Effector CD4-positive, alpha-beta T cell (primary cell): Measurements from ENCODE around the gene AKAP6.
"Not testable (repeated sequence)": the region's sequence is repeated elsewhere in the genome, so short reads cannot be mapped to it uniquely, and the experiment has no call there.

Experiments used
- DNase-seq: peaks from one replicate; pipeline ENCODE4 v3.0.0-alpha.2; 2020

AKAP6 gene

DNA sequence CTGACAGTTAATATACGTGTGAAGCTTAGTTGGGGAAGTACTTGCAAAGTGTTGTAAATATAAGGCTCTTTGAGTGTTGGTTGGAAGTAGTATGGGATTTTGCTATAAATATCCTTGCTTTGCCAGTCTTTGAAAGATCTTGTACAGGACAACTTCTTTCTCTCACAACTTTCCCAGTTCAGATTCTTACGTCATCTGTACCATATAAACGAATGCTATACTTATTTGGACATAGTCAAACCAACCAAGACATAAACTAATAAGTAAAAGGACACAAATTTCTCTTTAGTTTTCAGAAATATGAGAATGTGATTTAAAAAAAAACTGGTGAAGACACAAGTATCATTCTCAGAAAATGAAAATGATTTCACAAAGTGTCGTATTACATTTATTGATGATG lies 456.5 kb downstream of the AKAP6 start:
- DNase-seq, result no peak

DNA sequence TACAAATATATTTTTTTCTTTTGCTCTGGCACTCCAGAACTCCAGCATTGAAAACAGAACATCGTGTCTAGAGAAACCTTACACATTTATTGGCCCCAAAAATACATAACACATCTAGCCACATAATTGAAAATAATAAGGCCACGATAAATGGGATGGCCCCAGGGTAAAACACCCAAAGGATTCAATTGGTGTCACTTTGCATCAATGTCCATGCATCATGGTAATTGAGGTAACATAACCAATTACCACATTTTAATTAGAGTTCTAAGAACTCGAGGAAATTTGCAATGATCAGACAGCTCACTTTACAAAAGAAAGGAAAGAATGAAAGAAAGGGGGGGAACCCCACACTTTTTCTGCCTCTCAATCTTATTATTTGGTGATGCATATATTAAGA lies 457.8 kb downstream of the AKAP6 start:
- DNase-seq, result no peak

DNA sequence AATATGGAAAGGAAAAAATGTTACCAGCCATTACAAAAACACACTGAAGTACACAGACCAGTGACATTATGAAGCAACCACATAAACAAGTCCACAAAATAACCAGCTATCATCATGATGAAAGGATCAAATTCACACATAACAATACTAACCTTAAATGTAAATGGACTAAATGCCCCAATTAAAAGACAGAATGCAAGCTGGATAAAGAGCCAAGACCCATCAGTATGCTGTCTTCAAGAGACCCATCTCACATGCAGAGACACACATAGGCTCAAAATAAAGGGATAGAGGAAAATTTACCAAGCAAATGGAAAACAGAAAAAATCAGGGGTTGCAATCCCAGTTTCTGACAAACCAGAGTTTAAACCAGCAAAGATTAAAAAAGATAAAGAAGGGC lies 463.9 kb downstream of the AKAP6 start:
- DNase-seq, result not testable (repeated sequence)

DNA sequence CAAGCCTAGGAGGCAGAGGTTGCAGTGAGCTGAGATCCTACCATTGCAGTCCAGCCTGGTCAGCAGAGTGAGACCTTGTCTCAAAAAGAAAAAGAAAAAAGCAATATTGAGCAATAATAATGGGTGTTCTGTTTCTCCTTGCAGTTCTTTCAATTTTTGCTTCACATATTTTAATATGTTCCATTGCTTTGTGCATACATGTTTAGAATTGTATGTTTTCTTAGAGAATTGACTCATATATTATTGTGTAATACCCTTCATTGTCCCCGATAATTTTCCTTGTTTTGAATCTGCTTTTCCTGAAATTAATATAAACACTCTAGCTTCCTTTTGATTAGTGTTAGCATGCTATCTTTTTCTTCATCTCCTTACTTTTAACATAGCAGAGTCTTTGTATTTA lies 471.2 kb downstream of the AKAP6 start:
- DNase-seq, result no peak

DNA sequence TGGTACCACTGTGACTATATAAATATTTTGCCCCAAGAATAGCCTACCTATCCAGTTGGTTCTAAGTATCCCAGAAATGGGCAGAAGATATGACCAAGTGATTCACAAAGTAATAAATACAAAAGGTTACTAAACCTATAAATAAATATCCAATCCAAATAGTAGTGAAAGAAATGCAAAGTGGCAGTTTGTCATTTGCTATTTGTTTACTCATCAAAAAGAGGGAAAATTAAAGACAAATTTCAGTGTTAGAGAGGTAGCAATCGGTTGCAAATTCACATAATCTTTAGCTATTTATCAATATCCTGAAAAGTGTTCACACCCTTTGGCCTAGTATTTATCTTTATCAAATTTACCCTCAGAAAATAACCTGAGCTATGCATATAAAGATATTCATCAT lies 473.2 kb downstream of the AKAP6 start:
- DNase-seq, result no peak

DNA sequence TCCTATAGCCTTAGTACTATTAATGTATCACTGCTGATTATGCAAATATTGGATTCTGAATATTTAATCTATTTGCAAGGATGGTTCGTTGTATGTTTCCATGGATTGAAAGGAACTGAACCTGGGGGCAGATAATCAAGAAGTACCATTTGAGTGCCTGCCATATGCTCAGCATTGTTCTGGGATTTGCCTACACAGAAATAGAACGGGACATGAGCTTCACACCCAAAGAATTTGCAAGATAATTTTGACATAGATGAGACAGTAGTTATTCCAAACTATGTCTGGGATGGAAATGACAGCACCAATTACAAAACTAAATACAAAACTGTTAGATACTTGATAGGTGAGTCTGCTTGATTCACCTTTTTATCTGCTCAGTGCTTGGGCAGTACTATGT lies 476.9 kb downstream of the AKAP6 start:
- no peak for DNase-seq

DNA sequence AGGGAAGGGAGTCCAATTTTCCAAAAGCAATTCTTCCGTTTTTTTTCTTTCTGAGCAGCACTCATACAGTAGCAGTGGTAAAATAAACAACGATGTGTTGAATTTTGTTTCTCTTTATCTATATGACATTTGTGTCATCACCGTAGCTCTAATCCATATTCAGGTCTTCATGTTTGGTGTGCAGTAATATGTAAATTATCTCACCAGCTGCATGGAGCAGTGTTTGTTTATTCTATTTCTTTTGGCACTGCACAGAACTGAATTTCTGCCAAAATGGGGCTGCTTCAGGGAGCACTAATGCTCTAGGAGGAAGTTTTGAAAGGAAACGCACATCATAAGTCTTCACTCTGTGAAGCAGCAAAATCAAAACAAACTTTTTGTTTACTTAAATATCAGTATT lies 479.5 kb downstream of the AKAP6 start:
- no peak for DNase-seq

DNA sequence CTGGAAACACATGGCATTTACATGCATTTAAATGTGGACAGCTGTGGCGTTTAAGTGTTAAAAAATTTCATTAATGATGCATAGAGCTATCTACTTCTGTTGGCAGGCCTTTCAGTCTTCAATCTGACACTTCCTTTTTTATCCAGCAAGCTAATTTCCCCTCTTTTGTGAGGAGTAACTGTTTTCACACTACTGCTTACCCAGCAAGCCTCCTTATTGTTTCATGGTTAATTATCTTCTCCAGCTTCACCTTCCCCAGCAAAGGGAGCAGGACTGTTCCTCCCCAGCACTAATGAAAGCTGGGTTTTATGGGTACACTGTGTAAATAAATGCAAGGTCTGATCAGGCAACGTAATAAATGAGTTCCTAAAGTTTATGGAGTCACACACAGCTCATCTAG lies 480.2 kb downstream of the AKAP6 start:
- no peak for DNase-seq

DNA sequence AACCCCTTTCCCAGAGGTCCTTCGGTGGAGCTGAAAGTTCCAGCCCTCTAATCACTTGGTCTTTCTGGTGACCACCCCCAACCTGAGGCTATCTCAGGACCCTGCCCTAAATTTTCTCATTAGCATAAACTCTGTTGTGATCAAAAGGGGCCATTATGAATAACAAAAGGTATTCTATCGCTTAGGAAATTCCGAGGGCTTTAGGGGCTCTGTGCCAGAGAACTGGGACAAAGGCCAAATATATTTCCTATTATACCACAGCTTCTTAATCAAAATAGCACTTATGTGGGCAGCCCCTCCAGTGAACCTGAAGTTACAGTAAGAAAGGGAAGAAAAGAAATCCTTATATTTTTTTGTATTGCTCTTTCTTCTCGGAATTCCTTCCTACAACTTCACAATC lies 484.3 kb downstream of the AKAP6 start:
- no peak for DNase-seq

DNA sequence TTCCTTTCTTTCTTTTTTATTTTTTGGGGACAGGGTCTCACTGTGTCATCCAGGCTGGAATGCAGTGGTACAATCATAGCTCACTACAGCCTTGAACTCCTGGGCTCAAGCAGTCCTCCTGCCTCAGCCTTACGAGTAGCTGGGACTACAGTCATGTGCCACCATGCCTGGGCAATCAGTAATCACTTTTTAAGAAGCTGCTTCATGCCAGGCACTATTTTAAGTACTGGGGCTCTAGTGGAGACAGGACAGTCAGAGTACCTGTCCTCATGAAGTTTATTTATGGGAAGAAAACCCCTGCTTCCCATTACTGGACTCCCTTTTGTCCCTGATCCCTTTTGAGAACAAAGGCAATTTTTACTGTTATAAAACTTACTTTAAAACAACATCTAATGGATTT lies 485.6 kb downstream of the AKAP6 start:
- DNase-seq, result no peak

DNA sequence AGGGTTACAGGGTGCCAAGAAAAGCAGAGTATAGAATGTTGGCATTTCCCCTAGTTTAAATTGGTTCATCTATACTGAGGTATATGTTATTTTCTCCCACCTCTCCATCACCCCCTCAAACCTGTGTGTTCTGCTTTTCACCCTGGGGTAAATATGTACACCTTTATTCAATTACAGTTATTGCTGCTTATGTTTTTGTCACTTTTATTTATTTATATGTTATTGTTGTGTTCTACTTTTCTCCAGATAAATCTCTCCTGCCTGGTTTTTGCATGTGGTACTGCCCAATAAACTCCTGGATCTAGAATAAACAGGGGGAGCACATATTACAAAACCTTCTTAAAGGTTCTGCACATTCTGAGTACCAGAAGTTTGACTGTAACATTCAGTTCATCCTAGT lies 487.5 kb downstream of the AKAP6 start:
- DNase-seq, result no peak

DNA sequence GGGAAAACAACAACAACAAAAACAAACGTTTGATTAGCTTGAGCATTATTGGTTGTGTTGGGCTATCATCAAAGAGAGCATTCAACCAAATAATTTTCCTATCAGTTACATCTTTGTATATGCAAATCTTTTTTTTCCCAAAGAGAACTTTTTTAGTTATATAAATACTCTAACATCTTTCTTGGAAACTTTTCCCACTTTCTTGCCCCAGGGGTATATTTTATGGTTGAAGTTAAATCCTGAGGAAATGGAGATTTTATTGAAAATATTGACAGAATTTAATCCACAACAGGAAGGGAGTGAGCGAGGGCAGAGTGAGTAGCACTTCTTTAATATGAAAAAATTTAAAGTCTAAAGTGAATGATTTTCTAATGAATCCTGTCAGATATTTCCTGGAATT lies 488.7 kb downstream of the AKAP6 start:
- no peak for DNase-seq

DNA sequence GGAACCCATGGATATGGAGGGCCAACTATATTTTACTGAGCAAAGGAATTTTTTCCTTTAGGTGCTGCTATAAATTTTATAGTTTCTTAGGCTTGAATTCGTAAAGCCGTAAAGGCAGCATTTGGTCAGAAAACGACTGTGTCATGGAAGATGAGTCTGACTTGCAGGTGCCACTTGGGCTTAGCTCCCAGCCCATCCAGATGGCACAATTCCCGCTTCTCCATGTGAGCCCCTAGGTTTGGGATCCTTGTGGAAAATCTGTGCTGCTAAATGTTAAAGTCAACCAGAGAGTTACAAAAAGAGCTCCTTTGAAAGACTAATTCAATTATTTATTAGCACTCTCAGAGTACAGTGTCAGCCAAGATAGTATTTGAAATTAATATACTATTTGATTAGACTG lies 489.5 kb downstream of the AKAP6 start:
- DNase-seq, result no peak

DNA sequence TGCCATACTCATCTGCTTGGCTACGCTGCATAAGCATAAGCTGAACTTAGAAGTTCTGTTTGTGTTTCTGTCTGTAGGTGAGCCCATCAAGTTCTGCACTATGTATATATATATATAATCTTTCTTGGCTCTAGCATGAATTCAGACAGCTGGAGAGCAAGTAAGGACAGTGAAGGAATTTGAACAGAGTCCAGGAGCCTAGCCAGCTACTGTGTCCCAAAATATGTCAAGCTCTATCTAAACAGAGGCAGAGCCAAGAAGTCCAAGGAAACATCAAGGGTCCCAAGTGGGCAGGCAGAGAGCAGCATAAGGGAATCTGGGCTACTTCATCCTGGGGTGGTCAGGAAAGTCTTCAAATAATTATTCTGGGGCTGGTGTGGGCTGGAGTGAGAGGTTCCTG lies 491.1 kb downstream of the AKAP6 start:
- no peak for DNase-seq

DNA sequence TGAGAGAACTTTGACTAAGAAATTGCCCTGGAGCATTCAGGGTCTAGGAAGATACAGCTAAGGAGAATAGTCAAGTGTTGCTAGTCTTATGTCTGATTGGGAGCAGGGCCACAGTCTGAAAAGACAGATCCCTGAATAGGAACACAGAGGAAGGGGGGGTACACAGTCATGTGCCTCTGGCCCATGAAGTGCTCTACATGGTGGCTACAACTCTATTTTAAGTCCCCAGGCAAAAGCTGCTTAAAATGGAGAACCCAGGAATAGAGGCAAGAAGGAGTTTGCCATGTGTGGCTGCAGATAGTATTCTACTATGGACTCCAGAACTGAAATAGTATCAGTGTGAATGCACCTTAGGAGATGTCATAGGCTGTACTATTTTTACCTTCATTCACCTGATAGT lies 491.6 kb downstream of the AKAP6 start:
- no peak for DNase-seq

DNA sequence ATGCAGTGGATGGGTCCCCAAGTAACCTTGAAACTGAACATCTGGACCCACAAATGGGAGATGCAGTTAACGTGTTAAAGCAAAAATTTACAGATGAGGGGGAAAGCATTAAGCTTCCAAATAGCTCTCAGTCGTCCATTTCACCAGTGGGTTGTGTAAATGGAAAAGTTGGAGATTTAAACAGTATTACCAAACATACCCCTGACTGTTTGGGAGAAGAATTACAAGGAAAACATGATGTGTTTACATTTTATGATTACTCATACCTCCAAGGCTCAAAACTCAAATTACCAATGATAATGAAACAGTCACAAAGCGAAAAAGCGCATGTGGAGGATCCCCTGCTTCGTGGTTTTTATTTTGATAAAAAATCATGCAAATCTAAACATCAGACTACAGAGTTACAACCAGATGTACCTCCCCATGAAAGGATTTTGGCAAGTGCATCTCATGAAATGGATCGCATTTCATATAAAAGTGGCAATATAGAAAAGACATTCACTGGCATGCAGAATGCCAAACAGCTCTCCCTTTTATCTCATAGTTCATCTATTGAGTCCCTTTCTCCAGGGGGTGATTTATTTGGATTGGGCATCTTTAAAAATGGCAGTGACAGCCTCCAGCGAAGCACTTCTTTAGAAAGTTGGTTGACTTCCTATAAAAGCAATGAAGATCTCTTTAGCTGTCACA lies 493.0 kb downstream of the AKAP6 start:
- no peak for DNase-seq

DNA sequence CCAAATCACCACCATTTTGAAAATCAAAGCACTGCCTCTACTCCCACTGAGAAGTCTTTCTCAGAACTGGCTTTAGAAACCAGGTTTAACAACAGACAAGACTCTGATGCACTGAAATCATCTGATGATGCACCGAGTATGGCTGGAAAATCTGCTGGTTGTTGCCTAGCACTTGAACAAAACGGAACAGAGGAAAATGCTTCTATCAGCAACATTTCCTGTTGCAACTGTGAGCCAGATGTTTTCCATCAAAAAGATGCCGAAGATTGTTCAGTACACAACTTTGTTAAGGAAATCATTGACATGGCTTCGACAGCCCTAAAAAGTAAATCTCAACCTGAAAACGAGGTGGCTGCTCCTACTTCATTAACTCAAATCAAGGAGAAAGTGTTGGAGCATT lies 494.6 kb downstream of the AKAP6 start:
- no peak for DNase-seq

DNA sequence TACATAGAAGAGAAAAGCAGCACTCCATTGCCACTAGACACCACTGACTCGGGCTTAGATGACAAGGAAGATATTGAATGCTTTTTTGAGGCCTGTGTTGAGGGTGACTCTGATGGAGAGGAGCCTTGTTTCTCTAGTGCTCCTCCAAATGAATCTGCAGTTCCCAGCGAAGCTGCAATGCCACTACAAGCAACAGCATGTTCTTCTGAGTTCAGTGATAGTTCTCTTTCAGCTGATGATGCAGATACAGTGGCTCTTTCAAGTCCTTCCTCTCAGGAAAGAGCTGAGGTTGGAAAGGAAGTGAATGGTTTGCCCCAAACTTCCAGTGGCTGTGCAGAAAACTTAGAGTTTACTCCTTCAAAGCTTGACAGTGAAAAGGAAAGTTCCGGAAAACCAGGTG lies 495.1 kb downstream of the AKAP6 start:
- DNase-seq, result no peak

DNA sequence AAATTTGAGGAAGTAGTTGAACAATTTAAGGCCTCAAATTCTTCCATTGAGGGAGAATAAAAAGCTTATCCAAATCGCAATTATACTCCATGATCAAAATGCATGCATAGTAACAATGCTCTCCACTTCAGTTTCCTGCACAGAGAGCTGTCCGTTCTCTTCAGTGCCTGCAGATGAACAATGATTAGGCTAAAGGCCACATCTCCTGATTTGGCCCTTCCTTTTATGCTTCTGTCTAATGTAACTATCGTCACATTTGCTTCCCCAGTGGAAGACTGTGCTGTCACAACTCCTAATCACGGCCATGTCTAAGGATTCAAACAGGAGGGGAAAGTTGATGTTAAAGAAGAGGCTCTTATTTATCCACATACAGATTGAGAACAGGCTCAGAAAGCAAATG lies 496.0 kb downstream of the AKAP6 start:
- DNase-seq, result no peak

DNA sequence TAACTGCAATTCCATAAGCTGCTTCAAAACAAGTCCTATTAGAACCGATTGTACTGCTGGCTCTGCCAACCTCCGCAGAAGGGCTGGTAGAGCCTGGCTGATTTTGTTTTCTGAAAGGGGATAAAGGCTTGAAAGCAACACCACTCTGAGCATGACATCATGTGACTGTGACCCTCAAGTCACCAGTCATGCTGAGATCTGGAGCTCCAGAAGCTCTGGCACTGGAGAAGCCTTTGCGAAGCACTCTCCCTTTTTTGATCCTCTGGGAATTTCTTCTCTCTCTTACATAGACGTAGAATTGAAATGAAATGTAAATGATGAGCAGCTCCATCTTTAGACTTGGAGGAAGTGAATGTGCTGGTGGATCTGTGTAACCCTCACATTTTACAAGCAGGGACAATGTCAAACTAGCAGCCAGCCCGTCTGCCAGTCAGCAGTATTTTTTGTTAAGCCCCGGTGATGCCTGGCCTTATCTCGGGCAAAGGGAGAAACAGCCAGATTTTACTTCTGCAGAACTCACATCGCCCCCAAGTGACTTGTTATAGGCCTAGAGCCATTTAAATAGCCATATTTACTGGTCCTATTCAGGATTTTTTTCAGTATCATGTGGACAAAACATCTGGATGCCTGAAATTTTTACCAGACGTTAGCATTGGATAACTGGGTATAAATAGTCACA lies 497.4 kb downstream of the AKAP6 start:
- DNase-seq, result no peak

DNA sequence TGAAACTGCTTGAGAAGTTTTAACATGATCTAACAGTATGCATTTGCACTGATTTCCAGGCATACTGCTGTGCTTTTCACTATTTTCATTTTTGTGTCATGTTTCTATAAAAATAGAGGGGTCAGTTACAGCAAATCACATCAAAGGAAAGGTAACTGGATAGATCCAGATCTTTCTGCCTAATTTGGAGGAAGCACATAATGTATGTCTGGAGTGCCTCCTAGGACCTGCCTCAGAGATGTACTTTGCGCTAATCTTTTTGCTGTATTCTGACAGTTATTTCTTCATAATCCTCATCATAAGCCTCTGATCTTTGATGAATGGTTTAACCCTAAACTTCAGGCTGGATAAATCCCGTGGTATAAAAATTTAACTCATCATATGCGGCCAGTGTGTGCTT lies 498.4 kb downstream of the AKAP6 start:
- no peak for DNase-seq

DNA sequence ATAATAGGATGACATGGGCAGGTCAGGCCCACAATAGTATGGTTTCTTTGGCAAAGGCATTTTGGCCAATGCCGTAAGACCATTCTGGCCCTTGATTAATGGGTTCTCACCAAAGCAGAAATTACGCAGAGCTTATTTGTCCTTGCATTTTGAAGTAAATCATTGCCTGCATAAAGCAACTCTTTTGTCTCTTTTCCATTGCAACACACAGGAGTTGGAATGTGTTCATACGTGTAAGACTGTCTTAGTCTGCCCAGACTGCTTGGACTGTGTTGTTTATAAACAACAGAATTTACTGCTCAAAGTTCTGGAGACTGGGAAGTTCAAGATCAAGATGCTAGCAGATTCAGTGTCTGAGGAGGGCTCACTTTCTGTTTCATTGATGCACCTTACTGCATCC lies 506.8 kb downstream of the AKAP6 start:
- DNase-seq, result no peak

DNA sequence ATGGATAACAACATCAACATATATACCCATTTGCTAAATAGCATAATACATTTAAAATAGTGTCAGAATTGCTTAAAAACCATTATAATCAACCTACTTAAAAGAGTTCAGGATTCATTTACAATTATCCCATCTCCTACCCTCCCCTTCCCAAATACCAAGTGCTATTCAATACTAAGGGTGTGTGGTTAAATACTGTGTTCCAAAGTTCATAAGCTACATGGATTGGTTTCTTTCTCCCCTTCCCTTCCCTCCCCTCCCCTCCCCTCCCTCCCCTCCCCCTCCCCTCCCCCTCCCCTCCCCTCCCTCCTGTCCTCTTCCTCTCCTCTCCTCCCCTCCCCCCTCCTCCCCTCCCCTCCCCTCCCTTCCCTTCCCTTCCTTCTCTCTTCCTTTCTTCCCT lies 512.6 kb downstream of the AKAP6 start:
- no peak for DNase-seq

DNA sequence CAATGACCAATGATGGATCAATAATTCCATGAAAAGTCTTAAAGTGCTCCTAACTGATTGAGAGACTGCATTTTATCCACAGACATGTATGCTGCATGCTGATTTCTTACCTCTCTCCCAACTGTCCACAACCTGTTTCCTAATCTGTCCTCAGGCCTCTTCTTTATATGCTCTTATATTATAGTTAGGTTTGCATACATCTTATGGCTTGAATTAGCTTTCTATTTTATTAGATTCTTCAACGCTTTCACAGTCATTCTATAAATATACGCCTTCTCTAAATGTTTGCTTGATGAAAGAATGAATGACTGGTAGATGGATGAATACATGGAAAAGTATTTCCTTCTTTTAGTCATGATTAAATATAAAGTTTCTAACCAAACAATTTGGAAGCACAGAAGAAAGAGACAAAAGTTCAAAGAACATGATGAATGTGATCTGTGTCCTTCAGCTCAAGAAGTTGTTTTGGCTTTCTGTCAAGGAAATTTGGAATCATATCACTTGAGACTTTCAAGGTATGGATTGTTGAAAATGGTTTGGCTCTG lies 517.8 kb downstream of the AKAP6 start:
- DNase-seq, result no peak

DNA sequence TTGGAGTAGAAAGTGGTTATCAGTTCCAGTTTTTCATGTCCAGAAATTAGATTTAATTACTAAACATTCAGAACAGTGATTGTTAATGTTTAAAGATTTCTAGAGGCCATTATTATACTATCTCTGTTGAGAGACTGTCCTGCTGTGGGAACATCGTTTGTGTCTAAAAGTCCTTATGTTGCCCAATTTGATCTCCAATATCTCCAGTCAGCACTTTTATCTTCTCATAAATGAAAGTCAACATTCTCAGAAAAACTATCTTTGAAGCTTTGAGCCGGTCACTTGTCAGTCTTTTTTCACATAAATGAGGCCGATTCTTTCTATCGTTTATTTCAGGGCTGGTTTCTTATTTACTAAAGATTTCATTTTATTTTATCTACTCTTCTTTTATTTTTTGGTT lies 518.8 kb downstream of the AKAP6 start:
- DNase-seq, result no peak
